Heart right ventricle (tissue), 16 donors: Measurements from ENCODE around the gene PTPRE. TPM values are rescaled to one million over a fixed set of nuclear protein-coding genes. Genes with fewer than 3 reads are reported as not detected.

ENCODE experiments used
- ATAC-seq, 8 donors: fragments of 200-7000 bp; cut with Tn5 transposase; one replicate each; pipeline ENCODE4 v1.9.1; 2020; ENCODE audit warnings: mild to moderate bottlenecking in 8 of 8, moderate library complexity in 8 of 8, moderate number of reproducible peaks in 1 of 8
- DNase-seq, 2 donors: peaks; one replicate each; pipeline ENCODE4 v3.0.0-alpha.2; 2020
- H3K27ac ChIP-seq, 10 donors: fragments of 200-600 bp; sonication (generic) in 2 of 10; one replicate each; pipeline versions ENCODE4 v1.5.0 to v1.8.0; 2020 to 2022; ENCODE audit warnings: mild to moderate bottlenecking in 3 of 10
- H3K27me3 ChIP-seq, 7 donors: fragments of 200-600 bp; one replicate each; pipeline ENCODE4 v1.8.0; 2021 to 2022; ENCODE audit warnings: mild to moderate bottlenecking in 2 of 7
- H3K36me3 ChIP-seq, 9 donors: fragments of 200-600 bp; sonication (generic) in 1 of 9; one replicate each; pipeline versions ENCODE4 v1.5.0 to v1.8.0; 2020 to 2022; ENCODE audit warnings: mild to moderate bottlenecking in 2 of 9
- H3K4me1 ChIP-seq, 9 donors: fragments of 200-600 bp; sonication (generic) in 1 of 9; one replicate each; pipeline versions ENCODE4 v1.5.0 to v1.8.0; 2020 to 2022; ENCODE audit warnings: mild to moderate bottlenecking in 4 of 9
- H3K4me3 ChIP-seq, 10 donors: fragments of 200-600 bp; sonication (generic) in 2 of 10; one replicate each; pipeline versions ENCODE4 v1.5.0 to v1.8.0; 2020 to 2022; ENCODE audit warnings: mild to moderate bottlenecking in 7 of 10, moderate library complexity in 2 of 10
- H3K9me3 ChIP-seq, 11 donors: fragments of 200-600 bp in 10 of 11; sonication (generic) in 2 of 11; one replicate each; pipeline versions ENCODE4 v1.5.0 to v1.8.0; 2013 to 2022; ENCODE audit warnings: mild to moderate bottlenecking in 2 of 11, control low read depth in 1 of 11, moderate library complexity in 1 of 11
- CTCF ChIP-seq, 9 donors: fragments of 200-600 bp; sonication (generic) in 2 of 9; IDR thresholded peaks; one replicate each; pipeline versions ENCODE4 v1.5.0 to v1.8.0; 2021 to 2022; ENCODE audit warnings: antibody characterized with exemption in 9 of 9, mild to moderate bottlenecking in 5 of 9, moderate library complexity in 1 of 9
- WGBS, 2 donors: extraction: QIAGEN DNeasy Blood & Tissue Kit; methylation state at CpG; one replicate each; pipeline ENCODE4 v1.1.7; 2013; ENCODE audit warnings: inconsistent platforms in 1 of 2; 5-methylcytosine and 5-hydroxymethylcytosine counted together
- intact Hi-C, 10 donors: fragments of 100-400 bp; cut with DNase I; formaldehyde crosslinking; loops; one replicate each; pipeline versions ENCODE4 v1.11.1 to v1.14.2; 2022
- polyA plus RNA-seq, 2 donors: library from polyadenylated mRNA; stranded (reverse); fragments of 200-250 nt; gene quantifications; one replicate each; pipeline ENCODE4 v1.2.3, GENCODE V29; 2013
- total RNA-seq, 10 donors: library from RNA; stranded (reverse); fragmentation: NEBNext Ultra II Directional in 3 of 10; extraction: Animal tissue kit (Norgen Biotek cat#: 25700) in 3 of 10; gene quantifications; one replicate each; pipeline versions ENCODE4 v1.2.1 to v1.2.4, GENCODE V29; 2021 to 2023
- donor health status: Arrhythmogenic right ventricular cardiomyopathy.
- donor health status: ischemic (EF 13 %, LVEDD 7.1; RV severe dilation, severe dysfunction).
- donor health status: healthy with polysubstance abuse.
- donor health status: DM: no; HTN: yes; CAD: no.
- donor health status: DM: no; HTN: no; CAD: no.
- donor health status: ischemic (EF 25% LVEDD 6.9; RV normal size, moderate dysfunction).
- donor health status: ischemic (EF 25% LVEDD 5.7; RV mildly dilated, moderate dysfunction).
- donor health status: healthy.
- donor health status: DM: yes; HTN: yes; CAD: no.
- donor health status: Ischemic cardiomyopathy.
- donor health status: ischemic (EF 35%, LVEDD 5.7; RV mildly dilated, moderate dysfunction).
- donor health status: nonischemic (EF 11% LVEDD 7.7; RV severe dilation, severe dysfunction).
- donor health status: DM: yes; HTN: yes; CAD: no.
- donor health status: PGD.
- donor health status: ischemic (EF 29% LVEDD 5.4; RV normal size, mild dysfunction).
- donor health status: nonischemic (EF 23%, LVEDD 6.1; RV moderate dilation, normal function).

The PTPRE gene
- total and polyA plus RNA-seq, 12 donors = 6.1 to 42.8 (median 22.1) TPM

- Histone ChIP-seq H3K4me1 (peaks cover 0 to 30% (median 4%) of the 10 kb centered on the region in 9 donors), H3K27ac (no peak overlapping the region), H3K27me3 (peaks cover 0 to 8% (median 0%) of the 10 kb centered on the region in 7 donors), H3K36me3 (no peaks in the 10 kb centered on the region), H3K4me3 (no peak overlapping the region), H3K9me3 (peaks cover 0 to 5% (median 0%) of the 10 kb centered on the region in 11 donors)
- WGBS, 2 donors = 81 to 85% methylated on average over 11 of the region's 11 CpGs
- ATAC-seq (no peak), DNase-seq (no peak)
- intact Hi-C loops = no loop called here
- TF ChIP-seq CTCF (IDR thresholded peaks at IDR 0.05) = no peak
These were observed 32.0 kb upstream of the PTPRE start for GRCh38 chr10:127874671-127875448.

- H3K27me3 ChIP-seq = peaks cover 0 to 8% (median 0%) of the 10 kb centered on the region in 7 donors
- no peak overlapping the region for H3K4me3 ChIP-seq
- H3K36me3 ChIP-seq = no peaks in the 10 kb centered on the region
- H3K9me3 ChIP-seq = no peaks in the 10 kb centered on the region
- no peak for TF ChIP-seq CTCF (IDR thresholded peaks at IDR 0.05)
- peaks cover 0 to 36% (median 4%) of the 10 kb centered on the region in 9 donors for H3K4me1 ChIP-seq
- ATAC-seq (no peak), DNase-seq (no peak)
- intact Hi-C loops = no loop called here
- WGBS, 2 donors = 93 to 97% methylated on average over 6 of the region's 6 CpGs
- H3K27ac ChIP-seq = no peak overlapping the region
These were observed 31.5 kb upstream of the PTPRE start for GRCh38 chr10:127875449-127875765.

GRCh38 chr10:127875916-127876315, 31.0 kb upstream of the PTPRE start:
- no peaks in the 10 kb centered on the region for H3K9me3 ChIP-seq
- TF ChIP-seq CTCF (IDR thresholded peaks at IDR 0.05) = no peak
- peaks cover 0 to 8% (median 0%) of the 10 kb centered on the region in 7 donors for H3K27me3 ChIP-seq
- H3K36me3 ChIP-seq = no peaks in the 10 kb centered on the region
- intact Hi-C loops = no loop called here
- no peak for DNase-seq
- peaks cover 0 to 41% (median 5%) of the 10 kb centered on the region in 9 donors for H3K4me1 ChIP-seq
- no peak for ATAC-seq
- 94 to 95% methylated on average over 5 of the region's 5 CpGs for WGBS, 2 donors
- no peak overlapping the region for H3K27ac ChIP-seq
- H3K4me3 ChIP-seq = no peak overlapping the region

GRCh38 chr10:127877116-127877515, 29.8 kb upstream of the PTPRE start:
- H3K4me3 ChIP-seq = no peak overlapping the region
- H3K27me3 ChIP-seq = peaks cover 0 to 8% (median 0%) of the 10 kb centered on the region in 7 donors
- 91 to 96% methylated on average over 4 of the region's 4 CpGs for WGBS, 2 donors
- intact Hi-C loops = no loop called here
- no peaks in the 10 kb centered on the region for H3K36me3 ChIP-seq
- TF ChIP-seq CTCF (IDR thresholded peaks at IDR 0.05) = no peak
- ATAC-seq = no peak
- no peak for DNase-seq
- peaks cover 0 to 53% (median 8%) of the 10 kb centered on the region in 9 donors for H3K4me1 ChIP-seq
- no peak overlapping the region for H3K27ac ChIP-seq
- no peaks in the 10 kb centered on the region for H3K9me3 ChIP-seq
